Measurements from ENCODE around the gene SCYL1.

SCYL1 gene

GRCh38 chr11:65524741-65525545 is at the start of gene SCYL1:
Gene SCYL1 (plus strand): TSS chr11:65525083. CDS start chr11:65525154, 71 bp downstream.
- peak; percentile 27 for DNase-seq

- no peak for DNase-seq
Observed at GRCh38 chr11:65476632-65477148, 48.2 kb upstream of the SCYL1 start.

DNA sequence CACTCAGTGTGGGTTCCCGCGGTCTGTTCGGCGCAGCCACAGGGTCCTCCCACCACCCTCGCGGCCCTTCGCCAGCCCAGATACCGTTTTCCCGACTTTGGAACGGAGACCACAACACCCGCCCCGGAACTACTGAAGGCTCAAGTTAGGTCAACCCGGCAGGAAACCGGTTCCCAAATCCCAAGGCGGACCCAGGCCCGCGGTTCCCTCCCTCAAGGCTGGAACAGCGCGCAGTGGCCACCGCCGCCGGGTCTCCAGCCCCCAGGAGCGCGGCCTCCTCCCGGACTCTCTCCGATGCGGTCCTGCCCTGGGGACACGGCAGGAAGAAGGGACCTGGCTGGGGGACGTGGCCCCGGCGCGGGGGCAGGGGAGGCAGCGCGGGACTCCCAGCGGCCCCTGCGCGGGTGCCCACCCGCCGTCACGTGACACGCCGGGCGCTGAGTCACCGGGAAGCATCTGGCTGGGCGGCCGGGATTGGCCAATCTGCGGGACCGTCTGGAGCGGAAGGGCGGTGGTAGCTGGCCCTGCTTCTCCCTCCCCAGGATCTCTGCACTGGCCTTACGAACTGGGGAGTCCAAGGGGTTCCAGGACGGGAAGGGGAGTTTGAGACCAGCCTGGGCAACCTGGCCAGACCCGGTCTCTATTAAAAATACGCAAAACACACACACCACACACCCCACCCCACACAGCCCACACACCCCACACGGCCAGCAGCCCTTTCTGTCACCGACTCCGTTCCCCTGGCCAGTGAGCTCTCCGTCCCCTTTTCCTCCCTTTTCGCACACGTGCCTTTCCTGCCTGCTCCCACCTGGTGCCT is 47.5 kb upstream of the SCYL1 start:
- peak; percentile 90 for DNase-seq

- no peak for DNase-seq
Observed at GRCh38 chr11:65478388-65479183, 46.3 kb upstream of the SCYL1 start.

GRCh38 chr11:65479184-65480145 is 45.4 kb upstream of the SCYL1 start:
- DNase-seq: no peak

DNA sequence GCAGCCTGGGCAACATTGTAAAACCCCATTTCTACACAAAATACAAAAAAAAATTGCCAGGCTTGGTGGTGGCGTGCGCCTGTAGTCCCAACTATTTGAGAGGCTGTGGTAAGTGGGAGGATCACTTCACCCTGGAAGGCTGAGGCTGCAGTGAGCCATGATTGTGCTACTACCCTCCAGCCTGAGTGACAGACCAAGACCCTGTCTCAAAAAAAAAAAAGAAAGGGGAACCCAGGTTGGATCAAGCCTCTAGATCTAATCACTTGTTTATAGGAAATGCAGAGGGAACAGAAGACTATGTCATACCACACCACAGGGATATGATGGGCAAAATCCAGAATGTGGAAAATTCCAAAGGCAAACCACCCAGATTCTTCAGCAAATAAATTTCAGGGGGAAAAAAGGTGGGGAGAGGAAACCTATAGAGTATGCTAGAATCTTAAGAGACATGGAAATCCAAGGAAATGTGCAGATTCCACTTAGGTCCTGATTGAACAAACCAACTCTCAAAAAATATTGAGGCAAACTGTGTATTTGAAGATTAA is 42.5 kb upstream of the SCYL1 start:
- DNase-seq: no peak

DNA sequence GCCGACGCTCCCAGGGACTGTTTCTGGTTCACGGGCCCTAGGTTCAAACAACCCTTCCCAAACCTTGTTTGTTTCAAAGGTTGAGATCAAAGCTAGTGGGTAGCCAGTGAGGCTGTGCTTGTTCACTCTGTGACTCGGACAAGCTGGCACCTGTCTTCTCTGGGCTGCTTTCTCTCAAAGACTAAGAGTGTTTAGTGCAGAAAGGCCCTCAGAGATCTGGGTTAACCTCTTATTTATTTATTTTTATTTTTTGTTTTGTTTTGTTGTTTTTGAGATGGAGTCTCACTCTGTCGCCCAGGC is 39.0 kb upstream of the SCYL1 start:
- no peak for DNase-seq

- DNase-seq: no peak
Observed at GRCh38 chr11:65486570-65487466, 38.1 kb upstream of the SCYL1 start.

DNA sequence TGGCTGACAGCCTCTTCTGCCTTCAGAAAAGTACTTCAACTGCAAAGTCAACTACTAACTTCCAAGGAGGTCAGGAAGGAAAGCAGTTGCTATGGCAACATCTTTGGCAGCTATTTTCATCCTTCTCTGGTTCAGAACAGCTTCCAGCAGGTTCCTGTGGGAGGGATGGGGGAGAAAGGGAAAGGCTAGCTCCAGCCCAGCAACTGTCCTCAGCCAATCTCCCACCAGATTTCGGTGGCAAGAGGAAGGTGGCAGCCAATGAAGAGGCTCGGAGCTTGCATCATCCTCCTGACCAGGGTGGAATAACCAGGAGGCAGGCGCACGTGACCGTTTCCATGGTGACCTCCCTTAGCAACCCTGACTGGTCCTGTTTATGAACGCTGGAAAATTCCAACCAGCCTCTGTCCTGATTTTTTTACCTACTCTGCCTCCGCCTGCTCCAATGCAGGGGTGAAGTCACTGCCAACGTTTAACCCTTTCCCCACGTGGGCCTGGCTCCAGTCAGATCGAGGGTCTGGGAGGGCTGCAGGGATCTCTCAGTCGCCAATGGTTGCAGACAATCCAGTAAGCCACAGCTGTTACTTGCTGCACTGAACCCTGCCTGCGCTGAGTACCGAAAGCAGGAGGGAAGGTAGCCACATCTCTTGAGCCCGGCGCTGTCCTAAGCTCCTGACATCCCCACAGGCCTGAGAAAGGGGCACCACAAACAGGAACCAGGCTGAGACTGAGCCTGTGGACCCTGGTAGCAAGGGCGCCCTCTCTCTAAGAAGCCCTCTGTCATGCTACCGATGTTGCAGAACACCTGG is 37.2 kb upstream of the SCYL1 start:
- DNase-seq: peak; percentile 99

- no peak for DNase-seq
Observed at GRCh38 chr11:65488273-65489034, 36.4 kb upstream of the SCYL1 start.

- DNase-seq: no peak
Observed at GRCh38 chr11:65489035-65489705, 35.7 kb upstream of the SCYL1 start.

DNA sequence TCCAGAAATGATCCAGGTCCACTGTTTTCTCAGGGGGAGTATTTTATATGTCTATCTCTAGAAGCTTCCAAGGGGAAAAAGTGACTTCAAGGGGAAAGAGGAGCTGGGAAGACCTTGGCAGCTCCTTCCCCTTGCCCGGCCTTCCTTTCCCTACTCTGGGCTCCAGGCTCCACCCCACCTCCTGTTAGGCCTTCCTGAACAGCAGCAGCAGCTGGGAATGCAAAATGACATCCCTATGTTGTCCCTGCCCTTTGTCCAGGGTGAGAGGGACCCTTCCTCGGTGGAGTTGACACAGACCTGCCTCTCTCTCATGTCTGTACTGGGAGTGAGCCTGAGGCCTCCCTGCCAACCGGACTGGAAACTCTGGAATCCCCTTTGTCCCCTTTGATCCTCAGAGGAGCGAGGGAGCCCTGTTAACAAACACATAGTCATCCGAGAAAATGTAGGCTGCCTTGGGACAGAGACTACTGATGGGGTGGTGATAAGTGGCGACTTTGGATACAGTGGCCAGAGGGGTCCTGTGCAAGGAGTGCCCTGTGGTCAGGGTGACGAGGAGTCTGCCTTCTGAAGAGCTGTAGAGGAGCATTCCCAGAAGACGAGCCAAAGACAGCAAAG is 35.1 kb upstream of the SCYL1 start:
- no peak for DNase-seq

DNA sequence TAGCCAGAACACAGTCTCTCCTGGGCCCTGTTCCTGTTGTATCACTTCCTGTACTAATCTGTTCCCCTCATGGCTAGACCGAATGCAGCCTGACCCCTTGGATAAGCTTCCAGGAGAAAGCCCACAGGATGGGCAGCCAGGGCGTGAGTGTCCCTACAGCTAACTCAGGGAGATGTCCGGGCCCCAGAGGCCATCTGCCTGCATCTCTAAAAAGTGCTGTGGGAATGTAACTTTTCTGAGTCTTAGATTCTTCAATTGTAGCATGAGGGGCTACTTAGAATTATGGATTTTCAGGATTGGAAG is 33.8 kb upstream of the SCYL1 start:
- no peak for DNase-seq

- peak; percentile 59 for DNase-seq
Observed at GRCh38 chr11:65491614-65492386, 33.1 kb upstream of the SCYL1 start.

DNA sequence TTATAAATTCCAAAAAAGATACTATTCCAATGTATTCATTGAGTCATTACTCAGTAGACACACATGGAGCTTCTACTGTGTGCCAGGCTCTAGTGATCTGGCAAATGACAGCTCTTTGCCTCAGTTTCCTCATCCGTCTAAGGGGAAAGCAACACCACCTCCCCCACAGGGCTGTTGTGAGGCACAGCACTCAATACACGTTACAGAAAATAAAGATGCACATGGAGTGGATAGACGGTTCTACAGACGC is 32.6 kb upstream of the SCYL1 start:
- DNase-seq: no peak

GRCh38 chr11:65492637-65493366 is 32.1 kb upstream of the SCYL1 start:
- no peak for DNase-seq

Measured in NCI-H748 treated with DMSO at 0.1 percent for 48 hours (cell line).